H9 (cell line): ENCODE results near the gene SLC2A4RG. TPM values are rescaled to one million over a fixed set of nuclear protein-coding genes. Genes with fewer than 3 reads are reported as not detected.
A peak's percentile ranks its signal among the peaks of the same experiment; 100 is the strongest.

ENCODE experiments used
- DNase-seq: peaks from one replicate; pipeline ENCODE4 v3.0.0-alpha.2; 2017
- H2AFZ ChIP-seq: one replicate; pipeline ENCODE4 v1.6.1; 2013; ENCODE audit warnings: mild to moderate bottlenecking, low read length, control low read depth, moderate library complexity
- H2AK5ac ChIP-seq: 2 replicates; pipeline ENCODE4 v1.6.1; 2013; ENCODE audit warnings: low read length, control low read depth, mixed read lengths; ENCODE audit not compliant: insufficient read length
- H2BK120ac ChIP-seq: one replicate; pipeline ENCODE4 v1.6.1; 2013; ENCODE audit warnings: low read depth, mild to moderate bottlenecking, low read length, control low read depth, inconsistent platforms; ENCODE audit not compliant: poor library complexity, severe bottlenecking
- H2BK12ac ChIP-seq: 2 replicates; pipeline ENCODE4 v1.6.1; 2013; ENCODE audit warnings: low read length, control low read depth, mixed read lengths, low read depth; ENCODE audit not compliant: insufficient read length
- H2BK15ac ChIP-seq: 2 replicates; pipeline ENCODE4 v1.6.1; 2013; ENCODE audit warnings: low read depth, low read length, control low read depth
- H2BK20ac ChIP-seq: one replicate; pipeline ENCODE4 v1.6.1; 2013; ENCODE audit warnings: low read depth, mild to moderate bottlenecking, low read length, control low read depth, inconsistent platforms; ENCODE audit not compliant: poor library complexity, severe bottlenecking
- H2BK5ac ChIP-seq: 2 replicates; pipeline ENCODE4 v1.6.1; 2013; ENCODE audit warnings: low read length, control low read depth, mixed read lengths; ENCODE audit not compliant: insufficient read length
- H3K14ac ChIP-seq: 2 replicates; pipeline ENCODE4 v1.6.1; 2013; ENCODE audit warnings: low read length, control low read depth; ENCODE audit not compliant: insufficient read depth
- H3K18ac ChIP-seq: 2 replicates; pipeline ENCODE4 v1.6.1; 2013; ENCODE audit warnings: low read depth, mild to moderate bottlenecking, mixed read lengths, low read length, control low read depth; ENCODE audit not compliant: insufficient read length
- H3K23ac ChIP-seq: 2 replicates; pipeline ENCODE4 v1.6.1; 2013; ENCODE audit warnings: low read length, control low read depth, mixed read lengths, low read depth; ENCODE audit not compliant: insufficient read length
- H3K23me2 ChIP-seq: 2 replicates; pipeline ENCODE4 v1.6.1; 2013; ENCODE audit warnings: low read depth, mild to moderate bottlenecking, mixed read lengths, low read length, control low read depth; ENCODE audit not compliant: insufficient read length, poor library complexity, severe bottlenecking
- H3K27ac ChIP-seq: 2 replicates; pipeline ENCODE4 v1.5.1; 2013; ENCODE audit warnings: low read length, control low read depth, mixed read lengths, low read depth; ENCODE audit not compliant: insufficient read length
- H3K27me3 ChIP-seq: 2 replicates; pipeline ENCODE4 v1.6.1; 2013; ENCODE audit warnings: low read length, control low read depth, inconsistent platforms; ENCODE audit not compliant: insufficient read depth
- H3K4ac ChIP-seq: 2 replicates; pipeline ENCODE4 v1.6.1; 2013; ENCODE audit warnings: low read depth, mild to moderate bottlenecking, control low read depth, inconsistent platforms, low read length, moderate library complexity
- H3K4me1 ChIP-seq: 2 replicates; pipeline ENCODE4 v1.6.1; 2013; ENCODE audit warnings: low read length, control low read depth, inconsistent platforms; ENCODE audit not compliant: insufficient read depth
- H3K4me2 ChIP-seq: 2 replicates; pipeline ENCODE4 v1.6.1; 2013; ENCODE audit warnings: low read length, control low read depth, mixed read lengths; ENCODE audit not compliant: insufficient read length, insufficient read depth
- H3K56ac ChIP-seq: 2 replicates; pipeline ENCODE4 v1.6.1; 2013; ENCODE audit warnings: low read depth, mild to moderate bottlenecking, mixed read lengths, low read length, control low read depth; ENCODE audit not compliant: insufficient read length
- H3K79me1 ChIP-seq: 2 replicates; pipeline ENCODE4 v1.6.1; 2013; ENCODE audit warnings: low read depth, mild to moderate bottlenecking, moderate library complexity, low read length, control low read depth, inconsistent platforms; ENCODE audit not compliant: insufficient read depth, poor library complexity, severe bottlenecking
- H3K79me2 ChIP-seq: 2 replicates; pipeline ENCODE4 v1.6.1; 2013; ENCODE audit warnings: low read length, control low read depth, inconsistent platforms; ENCODE audit not compliant: insufficient read depth
- H3K9ac ChIP-seq: 2 replicates; pipeline ENCODE4 v1.6.1; 2013; ENCODE audit warnings: low read length, control low read depth, mixed read lengths; ENCODE audit not compliant: insufficient read length; ENCODE audit errors: extremely low read depth
- H3K9me3 ChIP-seq: one replicate; pipeline ENCODE4 v1.6.1; 2013; ENCODE audit warnings: low read depth, low read length, inconsistent platforms; ENCODE audit not compliant: control insufficient read depth
- H3T11ph ChIP-seq: one replicate; pipeline ENCODE4 v1.6.1; 2013; ENCODE audit warnings: mild to moderate bottlenecking, low read length, control low read depth, inconsistent platforms
- H4K20me1 ChIP-seq: one replicate; pipeline ENCODE4 v1.6.1; 2013; ENCODE audit not compliant: control insufficient read depth, insufficient read length, insufficient read depth
- H4K5ac ChIP-seq: 2 replicates; pipeline ENCODE4 v1.6.1; 2013; ENCODE audit warnings: low read depth, mild to moderate bottlenecking, mixed read lengths, low read length, control low read depth; ENCODE audit not compliant: insufficient read length
- H4K8ac ChIP-seq: replicated peaks from 2 replicates; pipeline ENCODE4 v1.6.1; 2013; ENCODE audit warnings: low read length, control low read depth, mixed read lengths, low read depth; ENCODE audit not compliant: insufficient read length
- H4K91ac ChIP-seq: 2 replicates; pipeline ENCODE4 v1.6.1; 2013; ENCODE audit warnings: low read depth, mild to moderate bottlenecking, moderate library complexity, mixed read lengths, low read length, control low read depth; ENCODE audit not compliant: insufficient read length
- H3K27ac Mint-ChIP-seq, 3 experiments: 2 replicates in 2 of 3; 3 replicates in 1 of 3; pipeline ENCODE4 v1.8.0; 2020 to 2021; ENCODE audit warnings: mixed read lengths in 3 of 3, mild to moderate bottlenecking in 1 of 3, moderate library complexity in 1 of 3
- H3K27me3 Mint-ChIP-seq: 2 replicates; pipeline ENCODE4 v1.8.0; 2021; ENCODE audit warnings: low read depth, mild to moderate bottlenecking, moderate library complexity, mixed read lengths
- H3K36me3 Mint-ChIP-seq, 3 experiments: 2 replicates in 2 of 3; 3 replicates in 1 of 3; pipeline ENCODE4 v1.8.0; 2020 to 2021; ENCODE audit warnings: low read depth in 3 of 3, mixed read lengths in 3 of 3; ENCODE audit not compliant: insufficient read depth in 1 of 3
- H3K4me1 Mint-ChIP-seq, 2 experiments: 2 replicates each; pipeline ENCODE4 v1.8.0; 2020; ENCODE audit warnings: mixed read lengths in 2 of 2
- H3K4me3 Mint-ChIP-seq, 2 experiments: 2 replicates in 1 of 2; 3 replicates in 1 of 2; pipeline ENCODE4 v1.8.0; 2020 to 2021; ENCODE audit warnings: mild to moderate bottlenecking in 2 of 2, mixed read lengths in 2 of 2, moderate library complexity in 1 of 2
- H3K9me3 Mint-ChIP-seq, 2 experiments: 2 replicates in 1 of 2; 3 replicates in 1 of 2; pipeline ENCODE4 v1.8.0; 2020; ENCODE audit warnings: mild to moderate bottlenecking in 2 of 2, mixed read lengths in 2 of 2, moderate library complexity in 1 of 2
- whole genome bisulfite sequencing: extraction: QIAGEN DNeasy Blood & Tissue Kit; methylation state at CpG from one replicate; pipeline ENCODE4 v1.1.7; 2013; ENCODE audit warnings: missing lambda C conversion rate, low lambda C conversion rate, mixed read lengths; ENCODE audit not compliant: insufficient read length; ENCODE audit errors: extremely low coverage; 5-methylcytosine and 5-hydroxymethylcytosine counted together
- total RNA-seq: library from RNA; stranded (reverse); gene quantifications from 2 replicates; pipeline ENCODE4 v1.2.1, GENCODE V29; 2021
- TF ChIP-seq, protein P1 (sequence below): fragments of 200-600 bp; sonication (generic); conservative IDR thresholded peaks from 3 replicates; pipeline ENCODE4 v1.8.0; 2021; ENCODE audit warnings: antibody characterized with exemption, mild to moderate bottlenecking

Gene SLC2A4RG
- total RNA-seq, 1 experiment from 2014 or later: 43.9 TPM

DNA sequence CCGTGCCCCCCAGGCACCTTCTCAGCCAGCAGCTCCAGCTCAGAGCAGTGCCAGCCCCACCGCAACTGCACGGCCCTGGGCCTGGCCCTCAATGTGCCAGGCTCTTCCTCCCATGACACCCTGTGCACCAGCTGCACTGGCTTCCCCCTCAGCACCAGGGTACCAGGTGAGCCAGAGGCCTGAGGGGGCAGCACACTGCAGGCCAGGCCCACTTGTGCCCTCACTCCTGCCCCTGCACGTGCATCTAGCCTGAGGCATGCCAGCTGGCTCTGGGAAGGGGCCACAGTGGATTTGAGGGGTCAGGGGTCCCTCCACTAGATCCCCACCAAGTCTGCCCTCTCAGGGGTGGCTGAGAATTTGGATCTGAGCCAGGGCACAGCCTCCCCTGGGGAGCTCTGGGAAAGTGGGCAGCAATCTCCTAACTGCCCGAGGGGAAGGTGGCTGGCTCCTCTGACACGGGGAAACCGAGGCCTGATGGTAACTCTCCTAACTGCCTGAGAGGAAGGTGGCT, 42.2 kb upstream of the SLC2A4RG start:
- DNase-seq: no peak
- peaks cover 4% of the 10 kb centered on the region for H3K23me2 ChIP-seq

More for the DNA sequence above, 42.2 kb upstream of the SLC2A4RG start:
- no peak overlapping the region for H2BK120ac ChIP-seq
- no peak overlapping the region for H3K56ac ChIP-seq
- H3K4me2 ChIP-seq: no peak overlapping the region
- H4K91ac ChIP-seq: no peak overlapping the region
- H3K4ac ChIP-seq: no peak overlapping the region
- no peak overlapping the region for H3T11ph ChIP-seq
- no peak overlapping the region for H3K14ac ChIP-seq
- H3K27me3 Mint-ChIP-seq: peaks cover 6% of the 10 kb centered on the region; the same call in 1 of the 2 replicates
- no peaks in the 10 kb centered on the region for H4K20me1 ChIP-seq
- H3K9me3 ChIP-seq: no peaks in the 10 kb centered on the region
- H3K27ac Mint-ChIP-seq: no peak overlapping the region
- no peak overlapping the region for H2AK5ac ChIP-seq
- H3K23ac ChIP-seq: no peak overlapping the region
- no peak overlapping the region for H3K18ac ChIP-seq
- H3K9ac ChIP-seq: no peak overlapping the region
- H3K36me3 Mint-ChIP-seq: peaks cover 12 to 15% (median 14%) of the 10 kb centered on the region in 3 experiments; a peak in 5 of 7 replicates
- no peak overlapping the region for H4K5ac ChIP-seq
- no peaks in the 10 kb centered on the region for H3K27me3 ChIP-seq
- peaks cover 3 to 5% of the 10 kb centered on the region in 2 experiments; a peak in 3 of 5 replicates for H3K9me3 Mint-ChIP-seq
- H3K4me1 Mint-ChIP-seq: peaks cover 2 to 10% of the 10 kb centered on the region in 2 experiments
- no peaks in the 10 kb centered on the region for H3K79me2 ChIP-seq
- no peak overlapping the region for H4K8ac ChIP-seq
- peak overlapping the region; percentile 14 to 34; a peak in 1 of 5 replicates for H3K4me3 Mint-ChIP-seq
- no peak overlapping the region for H2AFZ ChIP-seq
- H3K27ac ChIP-seq: no peak overlapping the region
- no peak overlapping the region for H2BK15ac ChIP-seq
- no CpG with 5 or more reads among the region's 7 CpGs for WGBS
- H3K4me1 ChIP-seq: no peaks in the 10 kb centered on the region
- no peak overlapping the region for H2BK5ac ChIP-seq
- no peak overlapping the region for H2BK20ac ChIP-seq
- H2BK12ac ChIP-seq: no peak overlapping the region
- TF ChIP-seq, protein P1, sequence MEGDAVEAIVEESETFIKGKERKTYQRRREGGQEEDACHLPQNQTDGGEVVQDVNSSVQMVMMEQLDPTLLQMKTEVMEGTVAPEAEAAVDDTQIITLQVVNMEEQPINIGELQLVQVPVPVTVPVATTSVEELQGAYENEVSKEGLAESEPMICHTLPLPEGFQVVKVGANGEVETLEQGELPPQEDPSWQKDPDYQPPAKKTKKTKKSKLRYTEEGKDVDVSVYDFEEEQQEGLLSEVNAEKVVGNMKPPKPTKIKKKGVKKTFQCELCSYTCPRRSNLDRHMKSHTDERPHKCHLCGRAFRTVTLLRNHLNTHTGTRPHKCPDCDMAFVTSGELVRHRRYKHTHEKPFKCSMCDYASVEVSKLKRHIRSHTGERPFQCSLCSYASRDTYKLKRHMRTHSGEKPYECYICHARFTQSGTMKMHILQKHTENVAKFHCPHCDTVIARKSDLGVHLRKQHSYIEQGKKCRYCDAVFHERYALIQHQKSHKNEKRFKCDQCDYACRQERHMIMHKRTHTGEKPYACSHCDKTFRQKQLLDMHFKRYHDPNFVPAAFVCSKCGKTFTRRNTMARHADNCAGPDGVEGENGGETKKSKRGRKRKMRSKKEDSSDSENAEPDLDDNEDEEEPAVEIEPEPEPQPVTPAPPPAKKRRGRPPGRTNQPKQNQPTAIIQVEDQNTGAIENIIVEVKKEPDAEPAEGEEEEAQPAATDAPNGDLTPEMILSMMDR: 0 out of 3 replicates have a peak, but pooled peaks have one; percentile 12
- no peaks in the 10 kb centered on the region for H3K79me1 ChIP-seq
